HCT116 (cell line): ENCODE measurements around the gene LINS1. TPM values are rescaled to one million over a fixed set of nuclear protein-coding genes. Genes with fewer than 3 reads are reported as not detected.
A peak's percentile ranks its signal among the peaks of the same experiment; 100 is the strongest.

Experiments used
- ATAC-seq: fragments of 200-7000 bp; cut with Tn5 transposase; 2 replicates; pipeline ENCODE4 v1.9.1; 2020; ENCODE audit warnings: mild to moderate bottlenecking, moderate library complexity
- BruUV-seq: library from RNA; stranded (reverse); fragments of 400-500 nt; replicated peaks from 2 replicates; lab custom pipeline; 2021; lab: Mats Ljungman, UMichigan
- CTCF ChIA-PET: fragments of 300-600 bp; sonication (Branson Sonifier 250); formaldehyde crosslinking; loops from one replicate; lab custom pipeline; 2021; ENCODE audit warnings: antibody characterized with exemption; lab: Charles Lee
- POLR2A ChIA-PET: fragments of 300-600, 350-600 bp; sonication (Branson Sonifier 250); formaldehyde crosslinking; loops from one replicate; lab custom pipeline; 2021; ENCODE audit warnings: antibody characterized with exemption; lab: Charles Lee
- RAD21 ChIA-PET, 2 experiments: fragments of 300-600 bp; sonication (Branson Sonifier 250); formaldehyde crosslinking; loops; one replicate each; lab custom pipeline; 2023; ENCODE audit warnings: low total read pairs in 2 of 2; ENCODE audit not compliant: uncharacterized antibody in 2 of 2, unreplicated experiment in 2 of 2, low non-redundant PET in 1 of 2; lab: Charles Lee
- DNase-seq: peaks from one replicate; pipeline ENCODE4 v3.0.0-alpha.2; 2010; ENCODE audit warnings: low read depth, low spot score
- H2AFZ ChIP-seq: fragments of 200-600 bp; shearing (Covaris generic), sonication (generic); 2 replicates; pipeline ENCODE4 v1.6.1; 2017; ENCODE audit warnings: low read depth, mixed run types, mixed read lengths, antibody characterized with exemption, low read length; ENCODE audit not compliant: poor library complexity, severe bottlenecking
- H3K27ac ChIP-seq: 2 replicates; pipeline ENCODE4 v1.5.1; 2012; ENCODE audit warnings: low read depth, low read length
- H3K27me3 ChIP-seq: fragments of 200-600 bp; sonication (generic); 2 replicates; pipeline ENCODE4 v1.6.1; 2016; ENCODE audit warnings: mixed run types, low read length, mixed read lengths; ENCODE audit not compliant: insufficient read depth
- H3K36me3 ChIP-seq, 2 experiments: fragments of 200-500 bp in 1 of 2; fragments of 200-600 bp in 1 of 2; sonication (Bioruptor generic) in 1 of 2; sonication (generic) in 1 of 2; 2 replicates each; pipeline versions ENCODE4 v1.5.1 to v1.6.1; 2014 to 2016; ENCODE audit warnings: low read length in 2 of 2, inconsistent platforms in 1 of 2, mixed read lengths in 1 of 2, mixed run types in 1 of 2; ENCODE audit not compliant: insufficient read depth in 2 of 2, control insufficient read depth in 1 of 2
- H3K4me1 ChIP-seq, 2 experiments: fragments of 200-600 bp in 1 of 2; sonication (generic) in 1 of 2; 2 replicates each; pipeline versions ENCODE4 v1.5.1 to v1.6.1; 2012 to 2017; ENCODE audit warnings: low read length in 2 of 2, inconsistent platforms in 1 of 2, mild to moderate bottlenecking in 1 of 2, mixed read lengths in 1 of 2, mixed run types in 1 of 2, moderate library complexity in 1 of 2; ENCODE audit not compliant: insufficient read depth in 2 of 2, control insufficient read depth in 1 of 2
- H3K4me2 ChIP-seq: fragments of 200-600 bp; sonication (generic); 2 replicates; pipeline ENCODE4 v1.6.1; 2017; ENCODE audit warnings: mixed run types, low read length, mixed read lengths
- H3K4me3 ChIP-seq, 2 experiments: fragments of 200-600 bp in 1 of 2; sonication (generic) in 1 of 2; replicated peaks in 1 of 2; 2 replicates each; pipeline ENCODE4 v1.5.1; 2011 to 2016; ENCODE audit warnings: low read length in 2 of 2, control low read depth in 1 of 2, low read depth in 1 of 2, mild to moderate bottlenecking in 1 of 2, mixed read lengths in 1 of 2, mixed run types in 1 of 2
- H3K79me2 ChIP-seq: fragments of 200-600 bp; sonication (generic); 2 replicates; pipeline ENCODE4 v1.6.1; 2017; ENCODE audit warnings: mild to moderate bottlenecking, mixed run types, low read length, moderate library complexity, mixed read lengths; ENCODE audit not compliant: insufficient read depth
- H3K9ac ChIP-seq: fragments of 200-600 bp; sonication (generic); 2 replicates; pipeline ENCODE4 v1.6.1; 2016; ENCODE audit warnings: low read length, mixed read lengths
- H3K9me2 ChIP-seq: fragments of 200-600 bp; sonication (generic), shearing (Covaris generic); 2 replicates; pipeline ENCODE4 v1.6.1; 2017; ENCODE audit warnings: mixed run types, mild to moderate bottlenecking, moderate library complexity; ENCODE audit not compliant: insufficient read depth
- H3K9me3 ChIP-seq, 2 experiments: fragments of 200-500 bp in 1 of 2; fragments of 200-600 bp in 1 of 2; sonication (Bioruptor generic) in 1 of 2; sonication (generic) in 1 of 2; 2 replicates each; pipeline ENCODE4 v1.6.1; 2014 to 2017; ENCODE audit warnings: low read length in 2 of 2, mixed read lengths in 2 of 2, inconsistent platforms in 1 of 2, low read depth in 1 of 2, mild to moderate bottlenecking in 1 of 2, mixed run types in 1 of 2, moderate library complexity in 1 of 2; ENCODE audit not compliant: control insufficient read depth in 1 of 2, insufficient read depth in 1 of 2
- H4K20me1 ChIP-seq: fragments of 200-600 bp; sonication (generic), shearing (Covaris generic); 2 replicates; pipeline ENCODE4 v1.6.1; 2017; ENCODE audit warnings: mixed run types, mild to moderate bottlenecking, moderate library complexity; ENCODE audit not compliant: insufficient read depth
- ATF3 ChIP-seq: IDR thresholded peaks from 2 replicates; pipeline ENCODE4 v1.6.1; 2012
- EZH2 ChIP-seq: fragments of 200-600 bp; sonication (generic); IDR thresholded peaks from 2 replicates; pipeline ENCODE4 v1.6.1; 2017; ENCODE audit warnings: antibody characterized with exemption, mixed run types
- JUND ChIP-seq: IDR thresholded peaks from 2 replicates; pipeline ENCODE4 v1.6.1; 2012
- POLR2AphosphoS5 ChIP-seq: IDR thresholded peaks from 2 replicates; pipeline ENCODE4 v1.6.1; 2011; ENCODE audit warnings: mild to moderate bottlenecking, low read depth, low read length, moderate library complexity
- RAD21 ChIP-seq: IDR thresholded peaks from 2 replicates; pipeline ENCODE4 v1.6.1; 2012; ENCODE audit warnings: low read depth, mild to moderate bottlenecking
- ZFX ChIP-seq: fragments of 450-650 bp; IDR thresholded peaks from 2 replicates; pipeline ENCODE4 v1.6.1; 2017
- ZNF274 ChIP-seq: fragments of 200-500 bp; sonication (Bioruptor generic); IDR thresholded peaks from 2 replicates; pipeline ENCODE4 v1.6.1; 2014; ENCODE audit warnings: mild to moderate bottlenecking, low read depth, low read length, inconsistent platforms
- intact Hi-C: fragments of 100-400 bp; cut with micrococcal nuclease; formaldehyde crosslinking; loops from 2 replicates; pipeline ENCODE4 v1.10.0; 2022
- total RNA-seq: library from RNA; stranded (reverse); gene quantifications from one replicate; pipeline ENCODE4 v1.2.1, GENCODE V29; 2021; ENCODE audit not compliant: unreplicated experiment

LINS1 gene
- total RNA-seq, 1 experiment from 2014 or later, result 14.7 TPM

GRCh38 chr15:100612539-100612938 is 10.6 kb upstream of the LINS1 start:
- no peaks in the 10 kb centered on the region for H3K27me3 ChIP-seq
- H3K36me3 ChIP-seq, result peaks cover 0 to 24% of the 10 kb centered on the region in 2 experiments; a peak in 2 of 4 replicates
- no peak overlapping the region for H2AFZ ChIP-seq
- no peak for ATAC-seq
- ChIA-PET RAD21 (no interaction called here), CTCF (no interaction called here), POLR2A (no interaction called here)
- no peak for DNase-seq
- no peak overlapping the region for H3K9ac ChIP-seq
- H4K20me1 ChIP-seq, result no peaks in the 10 kb centered on the region
- intact Hi-C loops, result no loop called here
- H3K4me1 ChIP-seq, result no peaks in the 10 kb centered on the region
- no TSS peak for BruUV-seq
- no peak overlapping the region for H3K4me3 ChIP-seq
- H3K79me2 ChIP-seq, result peaks cover 9% of the 10 kb centered on the region; the same call in 1 of the 2 replicates
- H3K9me2 ChIP-seq, result no peaks in the 10 kb centered on the region
- H3K9me3 ChIP-seq, result no peaks in the 10 kb centered on the region
- TF ChIP-seq ZFX (no peak), JUND (no peak), RAD21 (no peak), ATF3 (no peak), EZH2 (no peak)
- H3K27ac ChIP-seq, result no peak overlapping the region
- H3K4me2 ChIP-seq, result no peak overlapping the region

GRCh38 chr15:100602823-100603393 is 924 bp upstream of the LINS1 start:
- Histone ChIP-seq H3K4me1 (peaks cover 14 to 16% of the 10 kb centered on the region in 2 experiments), H4K20me1 (0 out of 2 replicates have a peak, but pooled peaks cover 5% of the 10 kb centered on the region), H3K4me2 (peak overlapping the region; percentile 89), H2AFZ (peak overlapping the region; percentile 20), H3K27me3 (no peaks in the 10 kb centered on the region), H3K27ac (peak overlapping the region; percentile 62), H3K9ac (peak overlapping the region; percentile 76), H3K4me3 (peak overlapping the region; percentile 73 to 98), H3K9me3 (no peaks in the 10 kb centered on the region), H3K36me3 (peaks cover 0 to 5% of the 10 kb centered on the region in 2 experiments; a peak in 2 of 4 replicates), H3K79me2 (peaks cover 78% of the 10 kb centered on the region), H3K9me2 (no peaks in the 10 kb centered on the region)
- no TSS peak for BruUV-seq
- RAD21 ChIA-PET, result no interaction called here
- DNase-seq (no peak), ATAC-seq (peak; percentile 28)
- intact Hi-C loops, result loop anchor here (5.0 to 10.0 kb wide), 2 partner anchors 251 to 678 kb away; no protein-coding TSS in a partner anchor
- TF ChIP-seq POLR2AphosphoS5, result peak; percentile 12; the same call in 1 of the 2 replicates
- no peak for TF ChIP-seq ZNF274
- POLR2A ChIA-PET, result interaction anchor here (1.1 kb wide), 1 partner anchor 277 kb away, joined by 3 read pairs; the partner anchor contains the start of gene ALDH1A3
- CTCF ChIA-PET, result interaction anchor here (1.0 to 2.3 kb wide), 2 partner anchors 253 to 405 kb away, joined by 7 to 10 read pairs; no protein-coding TSS in a partner anchor
